ENCODE results near the gene LSM8.
"Not testable (repeated sequence)": the region's sequence is repeated elsewhere in the genome, so short reads cannot be mapped to it uniquely, and the experiment has no call there.

LSM8 gene

DNA sequence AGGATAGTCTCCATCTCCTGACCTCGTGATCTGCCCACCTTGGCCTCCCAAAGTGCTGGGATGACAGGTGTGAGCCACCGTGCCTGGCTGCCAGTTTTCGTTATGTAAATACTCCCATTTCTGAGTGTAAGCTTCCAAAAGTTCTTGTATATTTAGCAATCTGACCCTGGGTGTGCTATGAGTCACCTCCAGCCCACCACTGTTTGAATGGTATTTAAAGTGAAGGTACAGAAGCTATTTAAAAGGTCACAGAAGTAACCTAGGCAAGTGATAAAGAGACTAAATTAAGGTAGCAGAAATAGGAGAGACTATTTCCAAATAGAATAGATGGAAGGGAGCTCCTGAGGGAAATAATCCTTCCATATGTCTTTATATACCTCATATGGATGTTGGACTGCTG, 36.6 kb downstream of the LSM8 start:
- no peaks in the 10 kb centered on the region for H3K36me3 ChIP-seq (ENCODE audit: control insufficient read depth, insufficient read depth, low read length)
- TF ChIP-seq, protein P1, sequence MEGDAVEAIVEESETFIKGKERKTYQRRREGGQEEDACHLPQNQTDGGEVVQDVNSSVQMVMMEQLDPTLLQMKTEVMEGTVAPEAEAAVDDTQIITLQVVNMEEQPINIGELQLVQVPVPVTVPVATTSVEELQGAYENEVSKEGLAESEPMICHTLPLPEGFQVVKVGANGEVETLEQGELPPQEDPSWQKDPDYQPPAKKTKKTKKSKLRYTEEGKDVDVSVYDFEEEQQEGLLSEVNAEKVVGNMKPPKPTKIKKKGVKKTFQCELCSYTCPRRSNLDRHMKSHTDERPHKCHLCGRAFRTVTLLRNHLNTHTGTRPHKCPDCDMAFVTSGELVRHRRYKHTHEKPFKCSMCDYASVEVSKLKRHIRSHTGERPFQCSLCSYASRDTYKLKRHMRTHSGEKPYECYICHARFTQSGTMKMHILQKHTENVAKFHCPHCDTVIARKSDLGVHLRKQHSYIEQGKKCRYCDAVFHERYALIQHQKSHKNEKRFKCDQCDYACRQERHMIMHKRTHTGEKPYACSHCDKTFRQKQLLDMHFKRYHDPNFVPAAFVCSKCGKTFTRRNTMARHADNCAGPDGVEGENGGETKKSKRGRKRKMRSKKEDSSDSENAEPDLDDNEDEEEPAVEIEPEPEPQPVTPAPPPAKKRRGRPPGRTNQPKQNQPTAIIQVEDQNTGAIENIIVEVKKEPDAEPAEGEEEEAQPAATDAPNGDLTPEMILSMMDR (IDR thresholded peaks at IDR 0.05; ENCODE audit: insufficient read depth, low read length, poor library complexity, severe bottlenecking) = no peak

DNA sequence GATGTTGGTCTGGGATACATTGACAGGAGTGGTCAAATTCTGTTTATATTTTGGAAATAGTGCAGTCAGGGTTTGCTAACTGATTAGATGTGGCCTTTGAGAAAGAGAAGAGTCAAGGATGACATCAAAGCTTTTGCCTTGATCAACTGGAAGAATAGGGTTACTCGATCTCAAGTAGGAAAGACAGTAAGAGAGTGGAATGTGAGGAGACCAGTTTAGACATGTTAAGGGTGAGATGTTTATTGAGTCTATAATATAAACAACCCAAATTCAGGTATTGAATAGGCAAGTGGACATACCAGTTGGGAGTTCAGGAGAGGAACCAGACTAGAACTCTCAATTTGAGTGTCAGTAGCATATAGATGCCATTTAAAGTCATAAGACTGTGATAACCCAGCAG, 38.6 kb downstream of the LSM8 start:
- Histone ChIP-seq H3K36me3 (ENCODE audit: control insufficient read depth, insufficient read depth, low read length) (no peaks in the 10 kb centered on the region), H3K27me3 (replicated peaks; ENCODE audit: control insufficient read depth, insufficient read depth, low read length) (no peaks in the 10 kb centered on the region; the same call in 1 of the 2 replicates), H3K4me3 (replicated peaks; ENCODE audit: low read depth, low read length) (no peak overlapping the region)
- TF ChIP-seq, protein P1 (IDR thresholded peaks at IDR 0.05; ENCODE audit: insufficient read depth, low read length, poor library complexity, severe bottlenecking) = no peak
- DNase-seq (ENCODE audit: extremely low read depth, insufficient read length) = no peak

More for the DNA sequence above, 36.6 kb downstream of the LSM8 start:
- Histone ChIP-seq H3K4me3 (replicated peaks; ENCODE audit: low read depth, low read length) (no peak overlapping the region), H3K27me3 (replicated peaks; ENCODE audit: control insufficient read depth, insufficient read depth, low read length) (no peaks in the 10 kb centered on the region; the same call in 1 of the 2 replicates)
- DNase-seq (ENCODE audit: extremely low read depth, insufficient read length) = no peak

DNA sequence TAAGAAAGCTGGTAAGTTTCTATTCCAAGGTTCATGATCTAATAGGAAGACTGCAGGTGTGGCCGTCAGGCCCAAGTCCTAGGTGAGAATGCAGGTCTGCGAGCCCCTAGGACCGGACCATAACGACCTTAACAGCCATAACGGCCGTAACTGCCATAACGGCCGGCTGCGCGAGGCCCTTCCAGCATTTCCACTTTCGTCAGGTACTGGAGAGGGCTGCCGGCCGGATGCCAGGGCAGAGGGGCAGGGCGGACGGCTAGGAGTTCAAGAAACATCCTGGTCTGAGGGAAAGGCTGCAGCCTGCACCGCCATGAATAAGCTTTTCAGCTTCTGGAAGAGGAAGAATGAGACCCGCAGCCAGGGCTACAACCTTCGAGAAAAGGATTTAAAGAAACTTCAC, 40.6 kb downstream of the LSM8 start, which contains the start of gene ANKRD7:
TSS of gene ANKRD7 (plus strand) at position 184 of the 400 bp plus-strand sequence. CDS start at position 311, 127 bp downstream.
- TF ChIP-seq, protein P1 (IDR thresholded peaks at IDR 0.05; ENCODE audit: insufficient read depth, low read length, poor library complexity, severe bottlenecking) = no peak
- Histone ChIP-seq H3K36me3 (ENCODE audit: control insufficient read depth, insufficient read depth, low read length) (no peaks in the 10 kb centered on the region), H3K27me3 (replicated peaks; ENCODE audit: control insufficient read depth, insufficient read depth, low read length) (no peaks in the 10 kb centered on the region)

DNA sequence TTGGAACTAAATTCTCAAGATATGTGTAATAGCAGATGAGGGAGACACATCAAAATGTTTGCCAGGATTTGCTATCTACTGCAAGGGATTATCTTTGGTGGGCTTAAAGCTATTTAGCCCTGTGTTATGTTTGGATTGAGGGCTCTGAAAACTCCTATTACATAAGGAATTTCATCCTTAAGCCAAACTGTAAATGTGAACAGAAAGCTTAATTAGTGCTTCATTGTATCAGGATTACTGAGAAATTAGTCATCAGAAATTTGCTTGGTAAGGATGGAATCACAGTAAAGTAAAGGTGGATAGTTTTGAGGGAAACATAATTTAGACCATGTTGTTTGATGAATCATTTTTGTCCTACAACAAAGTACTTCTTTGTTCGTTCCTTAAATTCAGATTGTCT, 48.9 kb downstream of the LSM8 start:
- H3K4me3 ChIP-seq (replicated peaks; ENCODE audit: low read depth, low read length) = no peak overlapping the region

More for the DNA sequence above, 40.6 kb downstream of the LSM8 start, which contains the start of gene ANKRD7:
- no peak for DNase-seq (ENCODE audit: extremely low read depth, insufficient read length)
- H3K4me3 ChIP-seq (replicated peaks; ENCODE audit: low read depth, low read length) = no peak within 1 kb of the TSS

DNA sequence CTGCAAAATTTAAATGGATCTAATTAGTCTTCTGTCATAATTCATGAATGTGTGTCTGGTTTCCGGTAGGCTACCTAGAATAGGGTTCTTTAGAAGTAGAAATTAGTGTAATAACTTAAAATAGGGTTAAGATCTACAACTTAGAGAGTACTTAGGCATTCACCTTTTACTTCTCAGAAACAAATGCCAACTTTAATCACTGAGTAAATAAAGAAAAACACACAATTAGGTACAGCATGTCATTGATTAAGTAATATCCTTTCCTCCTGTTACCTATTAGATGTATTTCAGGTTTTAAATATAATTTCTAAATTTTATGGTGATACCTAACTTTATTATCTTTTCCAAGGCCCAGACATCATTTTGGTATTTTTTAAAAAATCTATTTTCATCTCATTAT, 49.8 kb downstream of the LSM8 start:
- Histone ChIP-seq H3K27me3 (replicated peaks; ENCODE audit: control insufficient read depth, insufficient read depth, low read length) (no peaks in the 10 kb centered on the region), H3K4me3 (replicated peaks; ENCODE audit: low read depth, low read length) (no peak overlapping the region), H3K36me3 (ENCODE audit: control insufficient read depth, insufficient read depth, low read length) (no peaks in the 10 kb centered on the region)
- TF ChIP-seq, protein P1 (IDR thresholded peaks at IDR 0.05; ENCODE audit: insufficient read depth, low read length, poor library complexity, severe bottlenecking) = no peak
- no peak for DNase-seq (ENCODE audit: extremely low read depth, insufficient read length)

More for the DNA sequence above, 48.9 kb downstream of the LSM8 start:
- H3K36me3 ChIP-seq (ENCODE audit: control insufficient read depth, insufficient read depth, low read length) = no peaks in the 10 kb centered on the region
- no peaks in the 10 kb centered on the region for H3K27me3 ChIP-seq (replicated peaks; ENCODE audit: control insufficient read depth, insufficient read depth, low read length)
- no peak for DNase-seq (ENCODE audit: extremely low read depth, insufficient read length)
- TF ChIP-seq, protein P1 (IDR thresholded peaks at IDR 0.05; ENCODE audit: insufficient read depth, low read length, poor library complexity, severe bottlenecking) = no peak

DNA sequence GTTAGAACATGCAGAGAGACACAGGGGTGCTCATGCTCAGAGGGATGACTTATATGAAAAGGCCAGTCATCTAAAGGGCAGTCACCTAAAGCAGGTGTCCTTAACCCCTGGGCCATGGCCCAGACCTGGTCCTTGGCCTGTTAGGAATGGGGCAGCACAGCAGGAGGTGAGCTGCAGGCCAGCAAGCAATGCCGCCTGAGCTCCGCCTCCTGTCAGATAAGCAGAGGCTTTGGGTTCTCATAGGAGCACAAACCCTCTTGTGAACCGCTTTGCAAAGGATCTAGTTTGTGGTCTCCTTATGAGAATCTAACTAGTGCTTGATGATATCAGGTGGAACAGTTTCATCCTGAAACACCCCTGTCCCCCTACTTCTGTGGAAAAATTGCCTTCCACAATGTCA, 55.0 kb downstream of the LSM8 start:
- DNase-seq (ENCODE audit: extremely low read depth, insufficient read length) = no peak
- no peaks in the 10 kb centered on the region for H3K36me3 ChIP-seq (ENCODE audit: control insufficient read depth, insufficient read depth, low read length)
- H3K27me3 ChIP-seq (replicated peaks; ENCODE audit: control insufficient read depth, insufficient read depth, low read length) = no peaks in the 10 kb centered on the region
- TF ChIP-seq, protein P1 (IDR thresholded peaks at IDR 0.05; ENCODE audit: insufficient read depth, low read length, poor library complexity, severe bottlenecking) = no peak
- H3K4me3 ChIP-seq (replicated peaks; ENCODE audit: low read depth, low read length) = no peak overlapping the region

DNA sequence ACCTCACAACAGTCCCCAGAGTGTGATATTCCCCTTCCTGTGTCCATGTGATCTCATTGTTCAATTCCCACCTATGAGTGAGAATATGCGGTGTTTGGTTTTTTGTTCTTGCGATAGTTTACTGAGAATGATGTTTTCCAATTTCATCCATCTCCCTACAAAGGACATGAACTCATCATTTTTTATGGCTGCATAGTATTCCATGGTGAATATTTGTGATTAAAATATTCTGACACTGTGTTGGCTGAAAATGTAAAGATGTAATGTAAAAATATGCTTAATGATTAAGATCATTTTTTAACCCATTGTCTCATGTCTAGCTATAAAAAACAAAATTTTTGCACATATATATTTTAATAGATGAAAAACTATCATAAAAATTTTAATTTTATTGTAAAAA, 56.4 kb downstream of the LSM8 start:
- H3K27me3 ChIP-seq (replicated peaks; ENCODE audit: control insufficient read depth, insufficient read depth, low read length); H3K36me3 ChIP-seq (ENCODE audit: control insufficient read depth, insufficient read depth, low read length); H3K4me3 ChIP-seq (replicated peaks; ENCODE audit: low read depth, low read length); DNase-seq (ENCODE audit: extremely low read depth, insufficient read length): not testable (repeated sequence)

Data from GM06990 (cell line).